Superior temporal gyrus (tissue), 1 donor: ENCODE data around the gene XRCC1.
"Not testable (repeated sequence)": the region's sequence is repeated elsewhere in the genome, so short reads cannot be mapped to it uniquely, and the experiment has no call there.

Experiments used
- DNase-seq: peaks from one replicate; pipeline ENCODE4 v3.0.0-alpha.2; 2016; ENCODE audit errors: extremely low spot score

The XRCC1 gene

GRCh38 chr19:43546581-43546980 lies 28.7 kb downstream of the XRCC1 start:
- DNase-seq: no peak

GRCh38 chr19:43545981-43546380 lies 29.3 kb downstream of the XRCC1 start:
- no peak for DNase-seq

DNA sequence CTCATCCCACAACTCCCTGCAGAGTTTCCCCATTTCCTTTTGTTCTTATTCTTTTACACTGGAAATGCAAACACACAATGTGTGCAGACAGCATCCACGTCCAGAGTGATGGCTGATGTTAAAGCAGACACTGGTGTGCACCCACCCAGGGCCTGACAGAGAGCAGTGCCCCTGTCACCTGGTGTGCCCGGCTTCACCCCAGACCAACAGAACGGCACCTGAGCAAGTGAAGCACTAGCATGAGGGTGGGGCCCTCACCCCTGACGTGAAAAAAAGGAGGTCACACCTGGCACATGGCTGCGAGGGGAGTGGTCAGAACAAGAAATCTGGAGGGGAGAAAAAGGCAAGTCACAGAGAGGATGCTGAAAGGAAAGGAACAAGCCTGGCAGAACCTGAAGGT lies 30.1 kb downstream of the XRCC1 start:
- DNase-seq: no peak

DNA sequence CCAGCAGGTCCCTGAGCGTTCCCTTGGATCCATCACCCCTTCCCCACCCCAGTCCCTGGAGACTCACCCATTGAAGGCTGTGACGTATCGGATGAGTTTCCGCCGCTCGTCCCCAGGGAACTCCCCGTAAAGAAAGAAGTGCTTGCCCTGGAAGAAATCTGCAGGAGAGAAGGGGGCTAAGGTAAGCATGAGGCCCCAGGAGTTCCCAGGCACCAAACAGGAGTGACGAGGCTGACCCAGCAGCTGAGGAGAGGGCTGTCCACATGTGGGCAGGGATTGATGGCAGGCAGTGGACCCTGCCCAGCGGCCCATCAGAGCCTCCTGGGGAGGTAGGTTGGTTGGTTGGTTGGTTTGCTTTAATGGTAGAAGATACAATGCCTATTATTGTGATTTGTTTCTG lies 31.2 kb downstream of the XRCC1 start:
- DNase-seq: no peak

- DNase-seq: no peak
Observed at GRCh38 chr19:43541920-43542650, 33.2 kb downstream of the XRCC1 start.

- DNase-seq: no peak
Observed at GRCh38 chr19:43540381-43540780, 34.9 kb downstream of the XRCC1 start.

DNA sequence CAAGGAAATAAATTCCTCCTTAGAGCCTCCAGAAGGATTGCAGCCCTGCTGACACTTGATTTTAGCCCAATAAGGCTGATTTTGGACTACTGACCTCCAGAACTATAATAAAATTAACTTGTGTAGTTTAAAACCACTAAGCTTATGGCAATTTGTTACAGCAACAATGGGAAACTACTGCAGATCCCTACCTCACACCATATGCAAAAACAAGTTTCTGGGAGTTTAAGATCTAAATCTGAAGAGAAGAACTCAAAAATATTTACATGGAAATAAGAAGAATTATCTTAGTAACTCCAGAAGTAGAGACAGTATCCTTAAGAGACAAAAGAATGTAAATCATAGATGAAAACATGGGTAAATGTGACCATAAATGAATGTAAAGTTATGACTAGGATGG lies 36.4 kb downstream of the XRCC1 start:
- no peak for DNase-seq

- DNase-seq: peak; percentile 70
Observed at GRCh38 chr19:43534816-43535761, 40.2 kb downstream of the XRCC1 start.

DNA sequence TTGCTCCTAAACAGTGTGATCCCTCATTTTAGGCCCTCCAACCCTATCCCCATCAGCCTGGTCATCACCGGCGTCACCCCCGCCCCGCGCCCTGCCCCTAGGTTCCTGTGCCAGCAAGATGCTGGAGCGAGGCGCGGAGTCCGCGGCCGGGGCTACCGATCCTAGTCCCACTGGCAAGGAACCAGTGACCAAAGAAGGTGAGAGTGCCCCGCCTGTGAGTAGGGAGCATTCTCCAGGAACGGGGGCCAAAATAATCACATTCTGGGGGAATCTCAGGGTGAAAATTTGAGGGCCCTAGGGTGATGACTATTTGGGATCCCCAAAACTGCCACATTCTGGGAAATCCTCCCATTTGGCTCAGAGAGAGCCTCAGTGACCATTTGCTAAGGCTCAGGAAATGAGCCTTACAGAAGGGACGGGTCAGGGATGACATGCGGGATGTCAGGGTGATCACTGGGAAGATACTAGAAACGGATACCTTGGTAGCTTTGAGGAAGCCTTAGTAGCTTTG lies 41.0 kb downstream of the XRCC1 start:
- no peak for DNase-seq

GRCh38 chr19:43533546-43534304 lies 41.6 kb downstream of the XRCC1 start:
- DNase-seq: peak; percentile 93

DNA sequence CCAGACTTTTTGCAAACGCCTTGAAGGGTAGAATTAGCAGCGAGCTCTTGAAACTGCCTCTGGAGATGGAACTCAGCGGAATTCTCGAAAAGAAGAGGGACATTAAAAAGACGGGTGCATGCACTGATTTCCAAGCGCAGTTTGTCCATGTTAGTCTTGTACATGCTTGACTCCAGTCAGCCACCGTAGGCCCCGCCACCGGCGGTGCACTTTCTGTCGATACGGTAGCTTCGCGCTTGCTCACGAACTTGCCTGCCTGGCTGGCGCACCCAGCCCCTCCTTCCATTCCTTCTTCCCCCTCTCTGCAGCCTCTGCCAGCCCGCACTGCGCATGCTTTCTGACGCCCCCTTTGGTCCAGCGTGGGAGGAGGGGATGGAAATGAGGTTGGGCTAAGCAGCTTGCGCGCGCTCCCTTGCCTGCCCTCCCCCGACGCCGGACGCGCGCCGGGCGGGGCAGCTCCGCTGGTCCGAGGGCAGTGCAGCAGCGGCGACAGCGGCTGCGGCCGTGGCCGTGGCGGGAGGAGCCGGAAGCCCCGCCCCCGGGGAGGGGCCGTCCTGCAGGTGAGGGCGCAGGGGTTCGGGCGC lies 42.3 kb downstream of the XRCC1 start, which contains the start of gene ZNF575:
Gene ZNF575, plus strand, starts transcription at position 227 of the 584 bp plus-strand sequence. CDS start 1,235 bp downstream, outside the sequence.
- DNase-seq: peak; percentile 94

GRCh38 chr19:43532571-43532961 lies 42.8 kb downstream of the XRCC1 start:
- no peak for DNase-seq

DNA sequence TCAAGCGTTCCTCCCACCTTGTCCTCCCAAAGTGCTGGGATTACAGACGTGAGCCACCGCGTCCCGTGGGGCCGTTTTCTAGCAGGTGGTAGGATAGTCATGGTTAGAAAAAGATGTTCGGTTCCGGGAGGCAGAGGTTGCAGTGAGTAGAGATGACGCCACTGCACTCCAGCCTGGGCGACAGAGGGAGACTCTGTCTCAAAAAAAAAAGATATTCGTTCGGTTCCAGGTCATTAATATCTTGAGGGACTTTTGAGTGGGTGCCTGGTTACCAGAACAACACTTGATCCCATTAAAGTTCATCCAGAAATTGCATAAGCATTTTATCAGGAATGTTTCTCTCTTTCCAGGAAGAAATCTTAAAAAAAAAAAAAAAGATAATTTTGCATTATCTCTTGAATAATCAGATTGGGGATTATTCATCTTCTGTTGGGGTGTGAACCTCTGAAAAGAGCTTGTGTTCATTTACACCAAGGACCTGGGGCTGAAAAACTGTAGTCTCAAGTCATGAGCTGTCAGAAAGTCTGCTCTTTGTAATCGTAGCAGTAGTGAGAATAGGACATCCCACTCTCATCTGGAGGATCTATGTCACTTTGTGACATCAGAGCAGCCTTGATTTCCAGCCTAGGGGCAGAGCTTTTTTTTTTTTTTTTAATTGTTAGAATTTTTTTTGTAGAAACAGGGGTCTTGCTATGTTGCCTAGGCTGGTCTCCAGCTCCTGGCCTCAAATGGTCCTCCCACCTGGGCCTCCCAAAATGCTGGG lies 47.3 kb downstream of the XRCC1 start:
- DNase-seq: no peak

DNA sequence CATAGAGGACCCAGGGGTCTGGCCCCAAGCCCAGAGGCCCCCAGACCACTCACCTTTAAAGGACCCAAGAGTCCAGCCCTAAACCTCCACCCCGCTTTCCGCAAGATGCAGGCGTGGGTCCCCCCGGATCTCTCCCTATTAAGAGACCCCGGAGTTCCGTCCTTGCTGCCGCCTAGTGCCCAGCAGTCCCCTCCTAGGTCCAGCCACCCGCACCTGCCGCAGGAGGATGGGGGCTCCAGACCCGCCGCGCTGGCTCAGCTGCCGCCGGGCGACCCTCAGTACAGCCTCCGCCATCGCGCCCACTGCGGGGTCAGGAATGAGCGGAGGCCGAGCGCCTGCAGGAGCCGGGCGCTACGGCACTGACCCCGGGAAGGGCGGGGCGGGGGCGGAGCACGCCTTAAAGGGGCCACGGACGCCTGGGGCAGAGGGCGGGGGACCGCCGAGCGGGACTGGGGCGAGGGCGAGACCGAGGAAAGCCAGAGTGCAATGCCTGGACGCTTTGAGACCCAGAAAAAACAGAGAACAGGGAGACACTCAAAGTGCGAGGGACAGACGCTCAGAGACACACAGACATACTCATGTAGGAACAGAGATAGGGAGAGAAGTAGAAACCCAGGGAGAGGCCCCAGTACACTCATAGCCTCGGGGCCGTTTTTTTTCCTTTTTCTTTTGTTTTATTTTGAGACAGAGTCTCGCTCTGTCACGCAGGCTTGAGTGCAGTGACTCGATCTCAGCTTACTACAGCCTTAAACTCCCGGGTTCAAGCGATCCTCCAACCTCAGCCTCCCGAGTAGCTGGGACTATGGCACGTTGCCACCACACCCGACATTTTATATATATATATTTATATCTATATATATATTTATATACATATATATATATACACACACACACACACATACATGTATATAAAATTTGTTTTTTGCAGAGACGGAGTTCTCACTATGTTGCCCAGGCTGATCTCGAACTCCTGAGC lies 48.2 kb downstream of the XRCC1 start, which contains the start of gene ETHE1:
Gene ETHE1, minus strand, starts transcription at position 318 of the 976 bp plus-strand sequence. Its CDS starts 24 bp downstream, at position 294.
- DNase-seq: peak; percentile 66

GRCh38 chr19:43525836-43526771 lies 49.2 kb downstream of the XRCC1 start:
- DNase-seq: no peak

DNA sequence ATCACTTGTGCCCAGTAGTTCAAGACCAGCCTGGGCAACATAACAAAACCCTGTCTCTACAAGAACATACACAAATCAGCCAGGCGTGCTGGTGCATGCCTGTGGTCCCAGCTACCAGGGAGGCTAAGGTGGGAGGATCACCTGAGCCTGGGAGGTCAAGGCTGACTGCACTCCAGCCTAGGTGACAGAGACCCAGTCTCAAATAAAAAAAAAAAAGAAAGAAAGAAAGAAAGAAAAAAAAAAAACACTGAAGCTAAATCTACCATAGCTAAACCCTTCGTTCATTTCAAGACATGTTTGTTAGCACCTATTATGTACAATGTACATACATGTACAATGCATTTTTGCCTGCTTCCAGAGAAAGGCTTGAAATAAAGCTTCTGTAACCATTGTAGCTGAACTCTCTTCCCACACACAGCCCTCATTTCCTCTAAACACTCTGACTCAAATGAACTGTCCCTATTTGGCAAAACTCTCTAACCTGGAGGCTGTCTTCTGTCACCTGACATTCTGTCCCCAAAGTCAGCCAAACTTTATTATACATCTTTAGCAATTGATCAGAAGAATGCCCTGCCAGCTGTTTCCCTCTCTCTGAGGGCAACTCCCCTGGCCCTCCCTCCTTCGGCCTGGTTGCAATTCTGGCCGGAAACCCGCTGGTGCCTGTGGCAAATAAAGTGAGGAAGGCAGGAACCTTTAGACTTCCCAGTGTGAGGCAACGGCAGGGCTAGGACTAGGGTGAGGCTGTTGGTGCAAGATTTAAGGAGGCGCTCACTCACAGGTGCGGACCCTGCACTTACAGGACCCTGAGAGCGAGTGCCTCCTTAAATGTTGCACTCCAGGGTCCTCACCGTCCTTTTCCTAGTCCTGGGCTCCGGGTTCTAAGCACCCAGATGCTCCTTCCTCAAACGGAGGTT lies 50.1 kb downstream of the XRCC1 start:
- DNase-seq: no peak

- not testable (repeated sequence) for DNase-seq
Observed at GRCh38 chr19:43523696-43524095, 51.6 kb downstream of the XRCC1 start.
